GM18517 (cell line): ENCODE data around the gene RNF220.

Experiments used
- ATAC-seq: cut with Tn5 transposase; IDR thresholded peaks from one replicate; pipeline ENCODE4 v1.9.1; 2021; ENCODE audit warnings: mild to moderate bottlenecking, moderate library complexity; ENCODE audit not compliant: unreplicated experiment

The RNF220 gene

DNA sequence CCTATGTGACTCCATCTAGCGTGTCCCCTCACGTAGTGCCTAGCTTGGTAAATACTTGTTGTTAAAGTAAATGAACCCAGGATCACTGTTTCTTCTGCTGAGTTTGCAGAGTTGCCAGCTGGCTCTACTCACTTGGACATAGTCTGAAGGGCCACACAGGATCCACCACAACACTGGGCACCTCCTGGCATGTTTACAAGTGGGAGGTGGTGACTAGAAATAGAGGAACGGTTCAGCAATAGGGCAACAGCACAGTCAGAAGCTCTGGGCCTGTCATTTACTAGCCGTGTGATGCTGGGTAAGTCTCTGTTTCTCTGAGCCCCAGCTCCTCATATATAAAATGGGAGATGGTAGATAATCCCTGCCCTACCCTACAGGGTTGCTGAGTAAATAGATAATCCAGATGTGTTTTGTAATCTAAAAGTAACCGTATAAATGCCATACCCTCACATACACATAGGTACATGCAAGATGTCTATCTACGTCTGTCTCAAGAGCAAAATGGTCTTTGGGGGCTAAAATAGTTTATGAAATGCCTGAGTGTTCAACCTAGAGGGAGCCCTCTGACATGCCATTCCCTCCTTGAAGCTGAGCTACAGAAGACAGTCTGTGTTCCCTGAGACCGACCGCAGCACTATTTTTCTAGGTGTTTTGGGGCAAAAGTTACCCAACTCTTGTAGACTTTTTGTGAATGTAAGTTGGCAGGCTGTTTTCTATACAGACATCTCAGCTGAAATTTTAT is 20.5 kb downstream of the RNF220 start:
- no peak for ATAC-seq

DNA sequence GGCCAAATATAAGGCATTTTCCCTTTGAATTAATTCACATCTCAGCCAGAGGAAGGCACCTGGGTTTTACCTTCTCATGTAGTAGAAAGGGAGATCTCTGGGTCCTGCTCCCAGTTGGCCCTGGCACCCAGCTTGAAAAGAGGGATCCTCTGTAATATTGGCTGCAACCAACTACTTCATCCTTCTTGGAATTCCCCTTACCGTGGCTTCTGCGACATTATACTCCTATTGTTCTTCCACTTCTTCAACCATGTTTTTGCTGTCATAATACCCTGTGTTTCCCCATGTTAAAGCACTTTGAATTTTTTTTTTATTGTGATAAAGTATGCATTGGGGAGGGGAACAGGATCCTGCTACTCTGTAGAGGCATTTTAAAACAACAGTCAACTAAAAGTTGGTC is 26.8 kb downstream of the RNF220 start:
- no peak for ATAC-seq

DNA sequence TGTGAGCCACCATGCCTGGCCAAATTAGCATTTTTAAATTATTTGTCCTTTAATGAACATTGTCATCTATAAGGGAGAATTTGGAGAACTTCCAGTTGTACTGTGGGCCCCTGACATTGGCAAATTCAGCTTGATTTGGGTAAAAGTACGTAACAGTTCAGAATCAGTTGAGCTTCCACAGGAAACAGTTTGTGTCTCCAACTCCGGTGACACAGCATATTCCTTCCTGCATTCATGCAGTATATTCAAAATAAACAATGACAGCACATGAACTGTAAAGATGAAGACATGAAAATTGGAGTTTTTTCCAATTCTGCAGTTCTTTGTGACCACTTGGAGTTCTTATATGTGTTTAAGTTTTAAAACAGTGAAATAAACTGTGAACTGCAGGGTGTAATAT is 28.2 kb downstream of the RNF220 start:
- ATAC-seq: no peak

DNA sequence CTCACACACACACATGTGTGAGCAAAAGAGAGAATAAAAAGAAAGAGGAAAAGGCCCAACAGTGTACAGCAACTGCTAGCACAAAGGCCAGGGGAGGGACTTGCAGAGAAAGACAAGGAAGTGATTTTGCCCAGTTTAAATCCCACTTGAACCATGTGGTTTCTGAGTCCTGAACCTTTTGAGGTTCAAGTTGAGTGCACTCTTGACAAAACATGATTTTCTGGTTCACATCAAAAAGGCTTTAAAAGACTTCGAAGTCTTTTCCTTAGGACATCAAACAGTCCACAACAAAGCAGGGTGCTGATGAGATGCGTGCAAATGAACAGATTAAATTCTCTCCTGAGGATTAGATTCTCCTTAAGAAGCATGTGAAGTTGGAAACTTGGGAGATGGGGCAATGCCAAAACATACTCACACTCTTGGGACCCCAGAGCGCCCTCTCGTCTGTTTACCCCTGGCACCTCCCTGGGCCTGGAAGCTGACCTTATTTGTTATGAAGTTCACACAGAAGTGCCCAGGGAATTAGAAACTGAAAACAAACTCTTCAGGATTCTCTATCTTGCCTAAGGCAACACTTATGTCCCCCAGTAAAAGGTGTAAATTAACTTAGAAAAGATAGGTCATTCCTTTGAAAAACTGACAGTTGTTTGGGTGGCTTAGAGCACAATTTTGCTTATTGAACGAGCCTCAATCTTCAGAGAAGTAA is 31.5 kb downstream of the RNF220 start:
- ATAC-seq: no peak

DNA sequence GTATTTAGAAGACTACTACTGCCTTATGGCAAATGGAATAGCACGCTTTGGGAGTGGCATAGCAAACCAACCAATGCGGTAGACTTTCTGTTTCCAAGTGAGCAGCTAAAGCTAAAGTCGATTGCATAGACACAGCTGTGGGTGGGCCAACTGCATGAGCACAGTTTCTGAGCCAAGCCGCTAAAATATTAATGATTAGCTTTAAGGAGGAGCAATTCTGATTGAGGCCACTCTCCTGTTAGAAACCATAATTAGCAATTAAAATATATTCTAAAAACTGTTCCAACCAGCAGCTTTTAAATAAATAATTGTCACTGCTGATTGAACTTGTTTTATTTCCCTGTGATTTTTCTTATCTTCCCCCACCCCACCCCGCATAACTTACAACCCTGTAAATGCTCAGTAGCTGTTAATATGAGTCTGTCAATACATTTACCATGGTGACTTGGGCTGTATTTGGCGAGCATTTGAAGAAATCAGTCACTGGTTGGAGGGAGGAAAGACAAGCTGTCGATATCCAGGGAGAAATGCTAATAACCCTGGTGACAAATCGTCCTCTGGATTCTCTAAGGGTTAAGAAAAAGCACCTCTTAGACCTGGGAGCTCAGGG is 32.2 kb downstream of the RNF220 start:
- ATAC-seq: no peak

DNA sequence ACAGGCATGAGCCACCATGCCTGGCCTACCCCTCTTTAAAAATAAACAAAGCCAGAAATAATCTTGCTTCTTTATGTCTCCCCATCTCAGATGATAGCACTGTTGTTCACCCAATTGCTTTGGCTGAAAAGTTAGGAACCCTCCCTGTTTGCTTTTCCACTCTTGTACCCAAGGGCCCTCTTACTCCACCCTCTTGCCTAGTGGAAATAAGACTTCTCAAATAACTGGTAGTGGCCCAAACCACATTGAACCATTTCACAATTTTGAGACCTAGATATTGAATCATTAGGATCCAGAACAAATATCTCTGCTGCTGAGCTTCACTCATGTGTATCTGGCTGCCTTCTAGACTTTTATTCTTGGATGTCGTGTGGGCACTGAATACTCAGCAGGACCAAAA is 37.7 kb downstream of the RNF220 start:
- ATAC-seq: no peak

DNA sequence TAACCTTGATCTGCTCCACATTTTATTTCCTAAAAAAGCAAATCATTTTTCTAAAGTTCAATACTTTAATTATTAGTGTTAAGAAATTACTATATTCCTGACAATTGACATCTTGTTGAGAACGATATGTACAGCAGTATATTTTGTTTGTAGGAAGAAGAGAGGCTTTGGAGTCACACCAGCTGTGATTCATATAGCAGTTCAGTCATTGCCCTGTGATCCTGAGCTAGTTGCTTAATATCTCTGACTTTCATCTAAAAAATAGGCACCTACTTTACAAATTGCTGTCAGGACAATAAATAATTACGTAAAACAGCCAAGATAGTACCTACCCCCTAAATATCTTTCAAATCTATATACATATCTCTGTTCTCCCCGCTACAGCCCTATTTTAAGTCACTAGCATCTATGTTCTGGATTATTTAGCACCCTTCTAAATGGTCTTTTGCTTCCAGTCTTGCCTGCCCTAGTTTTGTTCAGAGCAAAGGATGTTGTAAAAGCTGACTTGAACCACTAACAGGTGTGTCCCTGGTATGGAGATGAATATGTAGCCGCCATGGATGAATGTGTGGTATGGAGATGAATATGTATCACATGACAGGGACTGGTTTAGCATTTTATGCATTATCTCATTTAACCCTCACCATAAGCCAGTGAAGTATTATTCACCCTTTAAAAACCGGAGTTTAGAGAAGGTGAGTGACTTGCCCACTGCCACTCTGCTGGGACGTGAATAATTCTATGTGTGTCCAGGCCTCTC is 42.2 kb downstream of the RNF220 start:
- no peak for ATAC-seq

DNA sequence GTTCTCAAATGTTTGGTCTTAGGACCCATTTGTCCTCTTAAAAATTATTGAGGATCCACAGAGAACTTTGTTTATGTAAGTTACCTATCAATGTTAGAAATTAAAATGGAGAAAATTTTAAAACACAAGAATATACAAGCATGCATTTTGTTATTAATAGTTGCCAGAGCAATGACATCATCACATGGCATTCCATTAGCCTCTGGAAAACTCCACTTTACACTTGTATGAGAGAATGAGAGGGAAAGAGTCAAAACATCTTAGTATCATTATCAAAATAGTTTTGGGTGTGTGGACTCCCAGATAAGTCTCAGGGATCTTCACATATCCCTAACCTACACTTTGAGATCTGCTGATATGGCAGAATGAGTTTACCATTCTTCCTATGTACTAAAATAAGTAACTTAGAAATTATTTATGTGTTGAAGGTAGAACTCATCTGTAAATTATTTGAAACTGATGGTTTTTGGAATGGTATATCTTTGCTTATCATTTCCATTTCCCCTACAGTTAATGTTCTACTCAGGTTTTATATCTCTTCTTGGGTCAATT is 48.8 kb downstream of the RNF220 start:
- ATAC-seq: no peak

DNA sequence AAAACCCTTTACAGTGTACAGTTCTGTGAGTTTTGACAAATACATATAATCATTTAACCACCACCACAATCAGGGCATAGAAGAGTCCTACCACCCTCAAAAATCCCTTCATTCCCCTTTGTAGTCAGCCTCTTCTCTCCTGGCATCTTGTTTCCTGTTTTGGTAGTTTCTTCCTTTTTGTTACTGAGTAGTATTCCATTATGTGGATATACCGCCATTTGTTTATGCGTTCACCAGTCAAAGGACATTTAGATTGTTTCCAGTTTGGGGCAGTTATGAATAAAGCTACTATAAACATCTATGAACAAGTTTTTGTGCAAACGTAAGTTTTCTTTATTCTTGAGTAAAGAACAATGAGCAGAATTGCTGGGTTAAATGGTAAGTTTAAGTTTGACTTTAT is 49.6 kb downstream of the RNF220 start:
- no peak for ATAC-seq

DNA sequence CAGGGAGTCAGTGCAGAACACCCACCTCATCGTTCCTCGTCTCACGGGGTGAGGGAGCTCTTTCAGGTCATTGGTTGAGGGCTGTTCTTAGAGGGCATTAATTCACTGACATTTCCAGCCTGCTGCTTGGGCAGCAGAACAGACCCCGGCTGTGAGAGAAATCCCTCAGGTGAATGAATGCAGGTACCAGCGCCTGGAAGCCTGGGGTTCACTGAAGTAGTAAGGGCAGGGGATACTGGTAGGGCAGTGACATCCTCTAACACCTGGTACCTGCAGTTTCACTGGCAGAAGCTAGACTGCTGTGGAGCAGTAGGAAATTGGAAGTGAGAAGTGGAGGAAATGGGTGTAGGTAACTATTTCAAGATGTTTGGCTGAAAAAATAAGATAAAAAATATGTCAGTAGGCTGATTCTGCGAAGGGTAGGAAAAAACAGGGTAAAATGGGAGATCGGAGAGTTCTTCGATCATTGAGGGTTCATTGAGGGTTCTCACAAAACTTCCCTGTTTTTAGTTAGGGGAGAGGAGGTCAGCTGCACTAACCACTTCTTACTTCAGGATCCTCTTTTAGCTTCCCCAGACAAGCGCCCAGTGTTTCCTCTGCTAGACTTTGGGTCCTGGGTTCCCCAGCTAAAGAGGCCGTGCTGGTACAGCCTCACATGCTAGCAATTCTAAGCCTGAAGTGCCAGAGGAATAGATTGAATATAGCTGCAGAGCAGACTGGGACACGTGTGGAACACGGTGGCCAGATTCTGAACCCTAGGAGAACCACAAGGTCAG is 55.2 kb downstream of the RNF220 start:
- no peak for ATAC-seq

DNA sequence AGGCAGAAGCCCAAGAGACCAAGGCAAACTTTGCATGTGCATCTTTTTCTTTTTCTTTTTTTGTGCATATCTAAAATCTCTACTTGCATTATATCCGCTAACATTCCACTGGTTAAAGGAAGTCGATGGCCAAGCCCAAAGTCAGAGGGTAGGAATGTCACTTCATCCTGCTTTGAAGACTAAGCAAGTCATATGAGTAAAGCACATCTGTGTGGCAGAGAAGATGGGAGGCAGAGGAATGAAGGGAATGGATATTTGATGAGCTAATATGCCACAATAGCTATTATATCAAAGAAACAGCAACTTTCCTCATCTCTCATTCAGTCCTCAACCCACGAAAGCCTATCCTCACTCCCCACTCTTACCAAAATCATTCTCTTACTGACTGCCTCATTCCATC is 59.3 kb downstream of the RNF220 start:
- no peak for ATAC-seq

DNA sequence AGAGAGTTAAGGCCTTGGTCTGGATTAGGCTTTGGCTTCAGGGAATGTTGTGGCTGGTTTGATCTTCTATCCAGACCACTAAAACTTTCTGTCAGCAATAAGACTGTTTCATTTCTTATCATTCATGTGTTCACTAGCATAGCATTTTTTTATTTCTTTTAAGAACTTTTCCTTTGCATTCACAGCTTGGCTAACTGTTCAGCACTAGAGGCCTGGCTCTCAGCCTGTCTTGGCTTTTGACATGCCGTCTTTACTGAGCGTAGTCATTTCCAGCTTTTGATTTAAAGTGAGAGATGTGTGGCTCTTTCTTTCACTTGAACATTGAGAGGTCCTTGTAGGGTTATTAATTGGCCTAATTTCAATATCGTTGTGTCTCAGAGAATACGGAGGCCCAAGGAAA is 62.5 kb downstream of the RNF220 start:
- ATAC-seq: no peak

DNA sequence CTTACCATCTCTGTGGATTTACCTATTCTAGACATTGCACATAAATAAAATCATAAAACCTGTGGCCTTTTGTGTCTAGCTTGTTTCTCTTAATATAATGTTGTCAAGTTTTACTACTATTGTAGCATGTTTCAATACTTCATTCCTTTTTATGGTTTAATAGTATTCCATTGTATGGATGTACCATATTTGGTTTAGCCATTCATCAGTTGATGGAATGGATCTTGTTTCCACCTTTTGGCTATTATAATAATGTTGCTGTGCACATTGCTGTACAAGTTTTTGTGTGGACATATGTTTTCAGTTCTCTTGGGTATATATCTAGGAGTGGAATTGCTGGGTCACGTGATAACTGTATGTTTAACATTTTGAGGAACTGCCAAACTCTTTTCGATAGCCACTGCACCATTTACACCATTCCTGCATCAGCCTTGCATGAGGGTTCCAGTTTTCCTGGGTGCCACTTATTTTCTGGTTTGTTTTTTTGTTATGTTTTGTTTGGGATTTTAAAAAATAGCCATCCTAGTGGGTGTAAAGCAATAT is 66.9 kb downstream of the RNF220 start:
- ATAC-seq: no peak

DNA sequence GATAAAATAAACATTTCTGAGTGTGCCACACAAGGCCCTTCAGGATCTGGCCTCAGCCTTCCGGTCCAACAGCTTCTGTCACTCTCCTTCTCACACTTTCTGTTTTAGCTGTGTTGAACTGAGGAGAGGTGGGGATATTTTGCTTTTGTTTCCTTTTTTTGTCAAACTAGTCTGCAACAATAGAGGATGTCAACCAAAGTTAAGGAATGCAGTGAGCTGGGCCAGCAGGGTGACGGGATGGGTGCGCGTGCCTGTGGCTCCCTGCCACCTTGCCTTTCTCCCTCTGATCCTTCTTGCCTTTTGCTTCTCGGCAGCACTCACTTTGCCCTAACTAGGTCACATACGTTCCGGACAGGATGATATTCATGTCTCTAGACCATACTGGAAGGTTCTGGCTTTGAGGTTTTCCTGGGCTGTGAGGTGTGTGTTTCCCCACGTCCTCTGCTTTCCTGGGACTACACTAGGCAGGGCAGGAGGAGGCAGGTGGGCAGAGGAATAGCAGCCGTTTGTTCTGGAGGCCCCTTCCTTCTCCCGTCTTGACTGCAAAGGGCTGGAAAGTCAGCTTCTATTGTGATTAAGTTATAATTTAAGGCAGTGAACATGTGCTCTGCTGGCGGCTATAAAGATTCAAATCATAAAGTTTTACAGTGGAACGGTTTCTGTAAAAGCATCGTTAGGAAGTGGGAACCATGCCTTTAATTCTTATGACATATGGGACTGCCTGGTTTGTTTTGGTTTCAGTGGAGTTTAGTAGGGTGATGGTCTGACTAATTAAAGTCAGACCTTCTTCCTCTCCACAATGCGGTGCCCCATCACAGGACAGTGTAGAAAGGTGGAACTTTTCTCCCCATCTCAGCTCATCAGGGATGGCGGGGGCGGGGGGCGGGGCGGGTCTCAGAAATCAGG is 67.8 kb downstream of the RNF220 start:
- no peak for ATAC-seq

DNA sequence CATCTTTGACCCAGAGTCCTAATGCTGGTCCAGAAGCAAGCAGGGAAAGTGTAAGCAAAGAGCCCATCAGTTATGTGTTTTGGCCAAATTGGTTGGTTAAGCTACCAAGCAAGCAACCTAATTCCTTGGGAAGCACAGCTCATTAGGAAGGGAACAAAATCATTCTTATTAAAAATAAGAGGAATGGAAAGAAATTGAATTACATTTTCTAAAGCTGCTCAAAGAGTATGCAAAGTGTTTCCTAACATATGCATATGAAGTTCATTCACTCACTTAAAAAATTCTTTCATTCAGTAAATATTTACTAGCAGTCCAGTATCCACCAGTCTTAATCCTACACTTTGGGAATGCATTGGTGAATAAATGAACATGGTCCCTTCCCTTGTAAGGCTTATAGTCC is 71.8 kb downstream of the RNF220 start:
- no peak for ATAC-seq

DNA sequence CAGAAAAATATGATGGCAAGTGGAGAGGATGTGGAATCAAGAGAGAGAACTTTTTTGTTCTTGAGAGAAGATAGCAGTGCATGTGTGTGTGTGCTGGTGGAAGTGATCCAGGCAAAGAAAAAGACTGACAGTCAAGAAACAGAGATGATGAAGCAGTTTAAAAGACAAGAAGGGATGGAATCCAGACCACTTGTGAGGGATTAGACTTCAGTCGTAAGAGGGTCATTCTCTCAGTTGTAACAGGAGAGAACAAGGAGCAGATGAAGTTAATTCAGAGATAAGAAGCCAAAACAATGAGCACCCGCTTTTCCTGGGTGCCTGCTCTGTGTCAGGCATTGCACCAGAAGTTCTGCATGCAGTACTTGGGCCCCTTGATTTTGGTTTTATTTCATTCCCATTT is 76.6 kb downstream of the RNF220 start:
- ATAC-seq: no peak

DNA sequence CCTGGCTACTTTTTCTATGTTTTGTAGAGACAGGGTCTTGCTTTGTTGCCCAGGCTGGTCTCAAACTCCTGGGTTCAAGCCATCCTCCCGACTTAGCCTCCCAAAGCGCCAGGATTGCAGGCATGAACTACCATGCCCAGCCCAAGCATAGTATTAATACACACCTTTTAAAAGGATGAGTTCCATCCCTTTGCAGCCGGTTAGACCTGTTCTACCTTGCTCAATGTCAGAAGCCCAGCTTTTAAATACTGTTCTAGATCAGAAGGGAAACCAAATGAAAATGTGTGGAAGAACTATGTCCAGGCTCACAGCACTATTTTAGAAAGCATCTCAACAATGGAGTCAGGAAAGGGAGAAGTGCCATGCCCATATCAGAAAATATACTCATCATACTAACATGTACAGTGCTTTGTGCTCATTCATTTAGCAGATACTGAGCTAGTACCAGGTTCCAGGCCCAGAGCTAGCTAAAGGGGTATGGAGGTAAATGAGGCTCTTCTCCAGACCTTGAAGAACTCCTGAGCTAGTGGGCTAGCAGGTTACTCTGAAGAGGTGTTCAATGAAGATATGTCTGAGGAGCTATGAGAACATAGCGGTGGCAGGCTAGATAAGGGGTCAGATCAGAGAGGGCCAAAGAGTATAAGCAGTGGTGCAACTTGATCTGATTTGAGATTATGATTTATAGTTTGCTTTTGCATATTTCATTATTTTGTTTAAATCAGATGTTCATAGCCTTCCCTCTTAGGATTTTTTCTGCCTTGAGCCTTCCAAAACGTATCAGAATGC is 78.2 kb downstream of the RNF220 start:
- no peak for ATAC-seq

DNA sequence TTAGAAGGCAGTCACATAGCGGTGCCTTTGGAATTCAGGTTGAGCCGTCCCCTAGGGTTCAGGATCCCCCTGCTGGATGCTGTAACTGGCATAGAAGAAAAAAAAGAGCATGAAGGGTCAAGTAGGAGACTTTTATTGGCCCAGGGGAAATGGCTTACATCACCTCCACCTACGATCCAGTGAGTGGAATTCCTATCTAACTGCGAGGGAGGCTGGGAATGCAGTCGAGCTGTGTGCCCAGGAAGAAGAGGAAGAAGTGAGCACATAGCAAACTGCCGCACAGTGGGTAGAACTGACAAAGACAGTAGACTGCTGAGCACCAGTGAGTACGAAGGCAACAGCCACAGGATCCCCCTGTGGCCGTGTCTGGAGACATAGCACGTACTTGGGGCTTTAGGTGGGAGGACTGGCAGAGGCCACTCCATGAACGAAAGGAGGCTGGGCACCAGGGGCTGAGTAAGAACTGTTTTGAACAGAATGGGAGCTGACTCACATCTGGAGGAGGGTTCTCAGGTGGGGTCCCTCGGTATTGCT is 79.2 kb downstream of the RNF220 start:
- no peak for ATAC-seq
